Middle frontal gyrus (tissue), 1 donor: Measurements from ENCODE around the gene BLTP2.
"Not testable (repeated sequence)": the region's sequence is repeated elsewhere in the genome, so short reads cannot be mapped to it uniquely, and the experiment has no call there.

Experiments used
- DNase-seq: peaks from one replicate; pipeline ENCODE4 v3.0.0-alpha.2; 2015; ENCODE audit warnings: low spot score; ENCODE audit errors: extremely low spot score

BLTP2 gene

DNA sequence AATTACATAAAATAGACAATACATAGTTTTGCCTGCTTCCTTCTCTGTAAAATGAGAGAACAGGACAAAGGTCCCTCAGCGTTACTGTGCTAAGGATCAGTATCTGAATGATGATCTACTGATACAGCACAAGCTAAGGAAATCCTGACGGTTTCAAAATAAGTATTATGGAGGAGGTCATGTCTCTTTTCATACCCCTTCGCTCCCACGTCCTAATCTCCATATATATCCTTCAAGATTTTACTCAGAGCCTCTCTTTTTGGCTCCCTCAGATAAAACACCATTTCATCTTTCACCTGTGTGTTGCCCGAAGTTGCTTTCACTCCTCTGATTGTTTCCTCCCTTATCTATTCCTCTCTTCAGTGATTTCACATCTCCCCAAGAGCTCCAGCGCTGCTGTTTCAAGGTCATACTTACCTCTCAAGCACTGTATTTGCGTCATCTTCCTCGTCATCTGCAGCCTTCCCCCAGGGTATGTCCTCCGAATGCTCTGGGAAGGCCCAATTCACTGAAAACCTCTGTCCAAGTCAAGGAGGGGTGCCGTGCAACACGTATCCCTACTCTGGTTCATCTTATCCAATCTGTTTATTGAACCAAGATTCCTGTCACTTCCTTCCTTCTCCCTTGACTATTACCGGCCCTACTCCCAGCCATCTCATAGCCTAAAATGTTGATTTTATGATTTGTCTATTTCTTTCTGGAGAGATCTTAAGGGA is 1.2 kb upstream of the BLTP2 start:
- DNase-seq, result no peak

- DNase-seq, result no peak
Measured at GRCh38 chr17:28645576-28645939, 600 bp upstream of the BLTP2 start.

DNA sequence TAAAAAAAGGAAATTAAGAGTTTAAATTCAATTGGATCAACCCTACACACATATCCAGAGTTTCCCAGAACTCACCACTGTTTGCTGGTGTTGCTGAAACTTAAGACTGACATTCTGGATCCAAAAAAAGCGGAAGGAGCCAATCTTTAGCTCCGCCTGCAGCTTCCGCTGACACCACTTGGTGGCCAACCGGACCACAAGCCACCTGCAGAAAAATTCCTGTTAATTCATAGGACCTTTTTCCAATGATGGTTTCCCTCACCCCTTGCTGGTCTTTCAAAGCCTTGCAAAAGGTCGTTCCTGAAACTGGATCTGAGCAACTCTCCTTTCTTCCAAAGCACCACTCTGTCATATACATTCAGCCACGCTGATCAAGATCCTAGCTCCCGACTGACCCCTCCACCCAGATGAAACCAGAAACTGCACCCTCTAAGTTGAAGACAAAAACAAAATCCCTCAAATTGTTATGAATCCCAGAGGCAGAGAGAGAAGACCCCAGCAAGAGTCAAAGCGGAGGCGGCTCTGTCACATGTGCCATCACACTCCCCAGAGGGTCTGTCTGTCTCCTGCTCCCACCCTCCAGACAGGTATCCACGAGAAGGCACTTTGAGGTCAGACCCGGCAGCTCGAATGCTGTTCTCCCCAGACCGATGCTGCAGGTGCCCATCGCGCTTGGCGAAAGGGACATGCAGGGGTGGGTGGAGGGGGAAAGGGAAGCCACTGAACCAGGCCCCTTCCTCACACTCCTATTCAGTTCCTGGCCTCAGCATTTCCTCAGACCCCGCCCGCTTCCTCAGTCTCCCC is 773 bp downstream of the BLTP2 start:
- DNase-seq, result no peak

DNA sequence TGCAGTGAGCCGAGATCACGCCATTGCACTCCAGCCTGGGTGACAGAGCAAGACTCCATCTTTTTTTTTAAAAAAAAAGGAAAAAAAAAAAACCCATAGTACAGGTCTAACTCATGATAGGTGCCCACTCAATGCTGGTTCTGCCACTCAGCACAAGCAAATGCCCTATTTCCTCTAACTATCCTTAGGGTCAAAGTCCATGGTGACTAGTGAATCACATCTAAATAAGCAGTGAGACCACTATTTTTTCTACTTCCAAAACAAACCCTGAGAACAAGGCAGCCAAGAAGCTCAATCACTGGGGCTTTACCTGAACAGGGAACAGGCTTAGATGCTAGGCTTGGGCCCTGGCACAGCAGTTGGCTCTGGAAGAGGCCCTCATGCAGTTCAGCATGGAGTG is 3.4 kb downstream of the BLTP2 start:
- no peak for DNase-seq

GRCh38 chr17:28635506-28635905 is 9.5 kb downstream of the BLTP2 start:
- DNase-seq, result no peak

DNA sequence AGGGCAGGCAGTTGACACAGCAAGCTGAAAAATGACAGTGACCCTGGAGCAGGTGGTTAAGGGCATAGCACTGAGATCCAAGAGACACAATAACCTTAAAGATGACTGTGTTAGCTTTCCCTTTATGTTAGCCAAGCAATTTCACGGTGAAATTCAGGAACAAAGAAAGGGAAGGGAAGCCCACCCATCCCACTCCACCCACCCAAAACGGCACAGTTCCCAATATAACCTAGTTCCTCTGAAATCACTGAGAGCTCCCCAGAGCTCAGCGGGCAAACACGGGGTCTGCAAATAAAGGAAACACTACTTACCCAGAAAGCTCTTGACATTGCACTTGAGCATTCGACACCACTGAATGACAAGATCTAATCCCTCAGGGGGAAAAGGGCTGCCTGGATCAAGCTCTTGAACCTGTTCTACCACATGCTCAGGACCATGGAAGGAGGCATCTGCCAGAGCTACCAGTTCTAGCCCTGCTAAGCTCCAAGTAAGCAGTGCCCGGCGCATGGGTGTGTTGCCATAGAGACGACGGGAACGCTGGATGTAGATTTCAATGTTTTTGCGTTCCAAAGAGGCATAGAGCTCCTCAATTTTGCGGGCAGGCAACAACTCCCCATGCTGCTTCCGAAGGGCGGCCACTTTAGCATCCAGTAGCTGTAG is 10.6 kb downstream of the BLTP2 start:
- no peak for DNase-seq

DNA sequence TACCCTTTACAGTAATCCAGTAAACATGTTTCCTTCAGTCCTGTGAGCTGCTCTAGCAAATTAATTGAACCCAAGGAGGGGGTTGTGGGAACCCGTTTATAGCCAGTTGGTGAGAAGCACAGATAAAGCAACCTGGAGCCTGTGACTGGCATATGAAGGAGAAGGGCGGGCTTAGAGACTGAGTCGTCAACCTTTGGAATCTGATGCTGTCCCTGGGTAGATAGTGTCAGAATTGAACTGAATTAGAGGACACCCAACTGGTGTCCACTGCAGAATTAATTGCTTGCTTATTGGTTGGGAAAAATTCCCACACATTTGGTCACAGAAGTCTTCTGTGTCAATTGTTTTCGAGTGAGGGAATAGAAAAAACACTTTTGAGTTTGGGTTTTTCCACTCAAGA is 18.1 kb downstream of the BLTP2 start:
- no peak for DNase-seq

DNA sequence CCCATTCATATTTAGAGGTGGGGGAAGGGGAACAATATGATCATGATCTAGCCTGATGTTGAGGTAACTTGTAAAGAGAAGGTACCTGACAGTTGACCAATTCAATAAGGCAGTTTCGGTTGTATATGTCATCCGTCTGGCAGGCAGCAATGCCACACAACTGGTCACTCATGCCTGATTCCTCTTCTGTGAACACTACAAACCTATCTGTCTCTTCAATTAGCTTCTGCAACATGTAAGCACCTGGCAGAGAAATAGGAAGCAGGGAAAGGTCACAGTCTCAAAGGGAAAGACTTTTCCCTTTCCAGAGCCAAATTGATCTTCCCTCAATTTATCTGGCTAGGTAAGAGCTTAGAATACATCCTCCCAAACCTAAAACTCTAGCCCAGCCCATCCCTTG is 20.8 kb downstream of the BLTP2 start:
- no peak for DNase-seq

GRCh38 chr17:28623696-28624095 is 21.3 kb downstream of the BLTP2 start:
- DNase-seq, result no peak

DNA sequence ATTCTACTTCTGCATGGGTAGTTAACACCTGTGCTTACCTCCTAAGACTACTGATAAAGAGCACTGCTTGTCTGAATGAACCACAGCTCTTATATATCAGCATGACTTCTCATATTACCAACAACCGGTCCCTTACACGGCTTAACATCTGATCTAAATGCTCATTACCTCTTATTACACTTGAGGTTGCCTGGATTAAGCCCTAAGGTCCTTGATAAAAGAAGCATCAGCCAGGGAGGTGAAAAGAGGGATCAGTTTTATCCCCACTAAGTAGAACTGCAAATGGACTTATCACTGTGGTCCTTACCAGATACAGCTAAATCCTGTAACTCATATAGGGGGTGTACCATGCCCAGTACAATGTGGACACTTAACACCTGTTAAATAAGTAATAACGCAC is 22.8 kb downstream of the BLTP2 start:
- no peak for DNase-seq

GRCh38 chr17:28620010-28620409 is 24.9 kb downstream of the BLTP2 start:
- no peak for DNase-seq

DNA sequence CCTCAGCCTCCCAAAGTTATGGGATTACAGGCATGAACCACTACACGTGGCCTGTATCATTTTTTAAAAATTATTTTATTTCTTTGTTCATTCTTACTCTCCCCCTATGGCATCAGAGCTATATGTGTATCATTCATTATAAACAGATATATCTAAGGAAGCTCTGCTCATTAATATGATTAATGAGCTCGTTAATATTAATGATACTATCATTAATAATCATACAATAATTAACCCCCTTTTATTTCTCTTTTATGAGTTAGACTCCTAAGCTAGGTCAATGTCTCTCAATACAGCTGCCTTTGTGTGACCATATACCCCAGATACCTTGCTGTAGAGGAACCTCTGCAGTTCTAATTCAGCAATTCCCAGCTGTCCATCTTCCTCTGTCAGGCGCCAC is 26.5 kb downstream of the BLTP2 start:
- no peak for DNase-seq

DNA sequence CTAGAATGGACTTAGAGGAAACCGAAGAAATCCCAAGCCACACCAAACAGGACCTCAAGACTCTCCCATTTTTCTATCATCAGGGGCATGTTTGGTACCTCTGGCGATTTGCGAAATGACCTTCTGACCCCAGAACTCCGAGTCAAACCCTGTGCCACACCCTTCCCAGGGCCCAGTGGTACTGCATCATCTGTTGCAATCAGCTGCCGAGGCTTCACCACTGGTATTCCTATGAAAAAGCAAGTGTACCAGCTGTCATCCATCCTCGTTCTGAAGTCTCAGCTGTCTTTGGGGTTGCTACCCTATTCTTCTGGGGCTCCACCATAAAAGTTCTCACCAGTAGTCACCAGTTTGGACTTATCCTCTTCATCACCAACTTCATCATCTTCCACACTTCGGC is 28.7 kb downstream of the BLTP2 start:
- DNase-seq, result no peak

GRCh38 chr17:28615260-28615940 is 29.6 kb downstream of the BLTP2 start:
- DNase-seq, result no peak

- peak; percentile 17 for DNase-seq
Measured at GRCh38 chr17:28613931-28614381, 31.0 kb downstream of the BLTP2 start, which contains the start of gene RSKR. RSKR (minus strand) TSS chr17:28614185; CDS start chr17:28614161, 24 bp downstream.

DNA sequence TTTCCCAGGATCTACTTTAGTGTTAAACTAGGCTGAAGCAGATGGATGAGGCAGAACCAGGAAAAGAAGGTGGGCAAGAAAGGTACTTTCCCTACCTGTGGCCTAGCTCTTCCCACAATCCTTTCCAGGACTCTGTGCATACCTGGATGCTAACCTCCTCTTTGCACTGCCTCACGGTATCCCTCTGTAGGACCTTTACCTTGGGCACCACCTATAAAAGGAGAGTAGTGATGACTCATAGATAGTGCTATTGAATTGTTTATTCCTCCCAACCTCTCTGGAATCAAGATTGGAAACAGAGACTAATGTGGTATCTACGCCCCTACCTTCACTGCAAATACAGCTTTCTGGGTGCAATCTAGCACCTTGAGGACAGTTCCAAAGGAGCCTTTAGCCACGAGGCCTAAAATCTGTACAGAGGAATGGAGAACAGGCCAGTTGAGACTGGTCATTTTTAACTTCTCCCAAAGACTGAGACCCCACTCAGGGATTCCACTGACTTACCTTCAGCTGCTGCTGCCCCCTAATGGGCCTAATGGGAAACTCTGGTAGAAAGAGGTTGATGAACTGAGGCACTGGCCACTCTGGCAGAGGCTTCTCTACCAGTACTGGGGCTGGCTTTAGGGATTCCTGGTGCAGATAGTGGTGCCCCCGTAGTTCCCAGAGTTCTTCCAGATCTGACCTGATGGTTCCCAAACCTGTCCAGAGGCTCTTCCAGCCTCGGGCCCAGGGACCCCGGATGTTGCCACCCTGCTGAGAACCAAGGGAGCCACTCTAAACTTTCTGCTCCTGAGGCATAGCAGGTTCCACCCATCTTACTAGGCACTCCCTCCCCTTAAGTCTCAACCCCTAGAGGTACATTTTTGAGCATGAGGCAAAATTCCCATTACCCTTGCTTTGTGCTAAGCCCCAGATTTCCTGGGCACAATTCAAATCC is 31.8 kb downstream of the BLTP2 start:
- DNase-seq, result no peak

- no peak for DNase-seq
Measured at GRCh38 chr17:28612531-28612930, 32.4 kb downstream of the BLTP2 start.

GRCh38 chr17:28610376-28610775 is 34.6 kb downstream of the BLTP2 start:
- no peak for DNase-seq

DNA sequence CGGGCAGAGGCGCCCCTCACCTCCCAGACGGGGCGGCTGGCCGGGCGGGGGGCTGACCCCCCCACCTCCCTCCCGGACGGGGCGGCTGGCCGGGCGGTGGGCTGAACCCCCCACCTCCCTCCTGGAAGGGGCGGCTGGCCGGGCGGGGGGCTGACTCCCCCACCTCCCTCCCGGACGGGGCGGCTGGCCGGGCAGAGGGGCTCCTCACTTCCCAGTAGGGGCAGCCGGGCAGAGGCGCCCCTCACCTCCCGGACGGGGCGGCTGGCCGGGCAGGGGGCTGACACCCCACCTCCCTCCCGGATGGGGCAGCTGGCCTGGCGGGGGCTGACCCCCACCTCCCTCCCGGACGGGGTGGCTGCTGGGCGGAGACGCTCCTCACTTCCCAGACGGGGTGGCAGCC is 40.9 kb downstream of the BLTP2 start:
- not testable (repeated sequence) for DNase-seq
